Measurements from ENCODE around the gene P2RX6. TPM values are rescaled to one million over a fixed set of nuclear protein-coding genes. Genes with fewer than 3 reads are reported as not detected.

Gene P2RX6
- total RNA-seq, 1 donor: 3.5 TPM

DNA sequence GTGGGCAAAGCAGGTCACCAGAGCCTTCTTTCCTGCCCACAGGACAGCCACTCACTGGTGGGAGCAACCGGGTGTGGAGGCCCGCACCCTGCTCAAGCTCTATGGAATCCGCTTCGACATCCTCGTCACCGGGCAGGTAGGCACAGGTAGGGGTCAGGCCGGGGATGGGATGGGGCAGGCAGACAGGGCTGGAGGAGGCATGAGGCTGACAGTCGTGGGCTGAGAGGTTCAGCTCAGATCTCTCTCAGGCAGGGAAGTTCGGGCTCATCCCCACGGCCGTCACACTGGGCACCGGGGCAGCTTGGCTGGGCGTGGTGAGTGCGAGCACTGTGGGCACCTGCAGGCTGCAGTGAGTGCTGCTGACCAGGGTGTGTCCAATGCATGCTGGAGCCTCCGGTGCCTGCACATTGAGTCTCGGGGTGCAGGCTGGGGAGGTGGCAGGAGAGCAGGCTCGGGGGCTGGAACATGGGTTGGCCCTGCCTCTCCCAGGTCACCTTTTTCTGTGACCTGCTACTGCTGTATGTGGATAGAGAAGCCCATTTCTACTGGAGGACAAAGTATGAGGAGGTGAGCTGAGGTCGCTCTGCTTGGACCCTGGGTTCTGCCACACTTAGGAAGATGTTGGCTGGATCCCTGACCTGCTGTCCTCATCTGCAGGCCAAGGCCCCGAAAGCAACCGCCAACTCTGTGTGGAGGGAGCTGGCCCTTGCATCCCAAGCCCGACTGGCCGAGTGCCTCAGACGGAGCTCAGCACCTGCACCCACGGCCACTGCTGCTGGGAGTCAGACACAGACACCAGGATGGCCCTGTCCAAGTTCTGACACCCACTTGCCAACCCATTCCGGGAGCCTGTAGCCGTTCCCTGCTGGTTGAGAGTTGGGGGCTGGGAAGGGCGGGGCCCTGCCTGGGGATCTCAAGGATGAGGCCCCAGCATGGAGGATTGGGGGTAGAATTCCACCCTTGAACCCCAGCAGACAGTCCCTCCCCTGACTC, 11.1 kb downstream of the P2RX6 start:
- DNase-seq (ENCODE audit: low read depth): no peak
- H3K4me3 ChIP-seq (ENCODE audit: low read depth, low read length): no peak overlapping the region
- TF ChIP-seq, protein P1, sequence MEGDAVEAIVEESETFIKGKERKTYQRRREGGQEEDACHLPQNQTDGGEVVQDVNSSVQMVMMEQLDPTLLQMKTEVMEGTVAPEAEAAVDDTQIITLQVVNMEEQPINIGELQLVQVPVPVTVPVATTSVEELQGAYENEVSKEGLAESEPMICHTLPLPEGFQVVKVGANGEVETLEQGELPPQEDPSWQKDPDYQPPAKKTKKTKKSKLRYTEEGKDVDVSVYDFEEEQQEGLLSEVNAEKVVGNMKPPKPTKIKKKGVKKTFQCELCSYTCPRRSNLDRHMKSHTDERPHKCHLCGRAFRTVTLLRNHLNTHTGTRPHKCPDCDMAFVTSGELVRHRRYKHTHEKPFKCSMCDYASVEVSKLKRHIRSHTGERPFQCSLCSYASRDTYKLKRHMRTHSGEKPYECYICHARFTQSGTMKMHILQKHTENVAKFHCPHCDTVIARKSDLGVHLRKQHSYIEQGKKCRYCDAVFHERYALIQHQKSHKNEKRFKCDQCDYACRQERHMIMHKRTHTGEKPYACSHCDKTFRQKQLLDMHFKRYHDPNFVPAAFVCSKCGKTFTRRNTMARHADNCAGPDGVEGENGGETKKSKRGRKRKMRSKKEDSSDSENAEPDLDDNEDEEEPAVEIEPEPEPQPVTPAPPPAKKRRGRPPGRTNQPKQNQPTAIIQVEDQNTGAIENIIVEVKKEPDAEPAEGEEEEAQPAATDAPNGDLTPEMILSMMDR (IDR thresholded peaks at IDR 0.05; ENCODE audit: insufficient read depth, low read depth, low read length): no peak

DNA sequence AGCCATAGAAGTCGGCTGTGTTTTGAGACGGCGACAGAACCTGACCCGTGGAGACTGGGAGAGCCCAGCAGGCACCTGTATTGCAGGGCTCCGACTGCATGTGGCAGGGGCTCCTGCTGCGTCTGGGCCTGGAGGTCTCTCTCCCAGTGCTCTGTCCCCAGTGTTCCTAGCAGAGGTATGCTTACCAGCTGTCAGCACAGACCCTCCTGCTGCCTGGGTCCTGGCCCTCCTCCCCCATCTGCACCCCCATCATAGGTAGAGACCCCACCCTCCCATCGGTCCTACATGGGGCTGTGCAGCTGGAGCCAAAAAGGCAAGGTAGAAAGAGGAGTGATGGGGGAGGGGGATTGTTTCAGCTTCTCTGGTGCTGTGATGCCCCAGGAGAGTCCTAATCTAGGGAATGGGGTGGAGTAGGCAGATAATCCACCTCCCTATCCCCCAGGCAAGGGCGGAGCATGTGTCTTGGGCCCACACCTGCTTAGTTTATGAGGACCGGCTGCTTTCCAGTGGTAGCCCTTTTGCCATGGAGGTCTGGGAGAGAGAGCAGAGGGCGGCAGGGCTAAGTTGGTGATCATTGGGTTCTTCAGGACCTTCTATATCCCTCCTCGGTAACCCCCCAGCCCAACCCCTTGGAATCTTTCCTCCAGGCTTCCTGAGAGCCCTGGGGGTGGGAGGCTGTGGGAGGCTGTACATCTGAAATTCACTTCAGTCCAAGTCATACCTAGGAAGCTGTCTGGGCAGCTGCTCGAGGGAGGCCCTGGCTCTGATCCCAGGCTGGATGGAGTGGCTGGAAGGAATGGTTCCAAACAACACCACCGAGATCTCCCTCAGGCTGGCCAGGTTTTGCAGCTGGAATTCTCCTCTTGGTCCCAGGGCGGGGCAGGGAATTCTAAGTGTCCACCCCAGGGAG, 12.1 kb downstream of the P2RX6 start:
- DNase-seq (ENCODE audit: low read depth): peak; percentile 29
- H3K4me3 ChIP-seq (ENCODE audit: low read depth, low read length): no peak overlapping the region
- TF ChIP-seq, protein P1 (IDR thresholded peaks at IDR 0.05; ENCODE audit: insufficient read depth, low read depth, low read length): no peak

DNA sequence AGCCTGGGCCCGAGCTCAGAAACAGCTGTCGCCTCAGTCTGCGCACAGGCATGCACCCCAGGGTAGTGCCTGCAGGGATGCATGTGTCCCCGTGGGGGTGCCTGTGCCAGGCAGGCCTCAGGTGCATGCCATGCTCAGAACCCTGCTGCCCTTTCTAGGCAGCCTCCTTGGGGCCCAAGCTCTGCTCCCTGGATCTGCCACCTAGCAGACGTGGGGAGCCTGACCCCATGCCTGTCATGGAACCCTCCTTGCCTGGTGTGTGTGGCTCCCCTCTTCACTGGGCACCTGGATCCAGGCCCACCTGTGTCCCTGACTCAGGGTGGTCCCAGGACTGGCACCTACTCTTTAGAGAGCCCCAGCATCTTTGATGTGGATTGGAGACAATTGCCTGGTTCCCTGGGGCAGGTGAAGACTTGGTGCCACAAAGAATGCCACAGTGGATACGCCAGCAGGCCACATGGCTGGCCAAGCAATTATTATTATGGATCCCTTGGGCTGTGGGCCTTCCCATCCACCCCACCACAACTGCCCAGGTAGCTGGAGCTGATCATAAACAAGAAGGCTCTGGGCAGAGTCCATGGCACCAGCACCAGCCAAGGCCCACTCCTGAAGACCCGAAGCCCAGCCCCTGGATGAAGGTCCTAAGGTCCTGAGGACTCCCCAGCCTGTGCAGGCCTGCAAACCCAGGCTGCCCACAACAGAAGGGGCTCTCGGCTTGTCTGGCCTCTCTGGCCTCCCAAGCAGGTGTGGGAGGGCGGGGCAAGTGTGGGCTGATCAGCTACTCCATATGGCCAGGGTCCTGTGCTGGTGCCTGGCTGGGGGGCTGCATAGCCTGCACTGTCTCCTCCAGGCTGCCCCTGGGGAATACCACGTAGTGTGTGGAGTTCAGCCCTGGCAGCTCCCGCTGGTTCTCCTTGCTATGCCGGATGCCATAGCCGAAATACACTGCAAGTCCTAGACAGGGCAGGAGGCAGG, 13.6 kb downstream of the P2RX6 start:
- H3K4me3 ChIP-seq (ENCODE audit: low read depth, low read length): no peak overlapping the region
- TF ChIP-seq, protein P1 (IDR thresholded peaks at IDR 0.05; ENCODE audit: insufficient read depth, low read depth, low read length): no peak
- no peak for DNase-seq (ENCODE audit: low read depth)

DNA sequence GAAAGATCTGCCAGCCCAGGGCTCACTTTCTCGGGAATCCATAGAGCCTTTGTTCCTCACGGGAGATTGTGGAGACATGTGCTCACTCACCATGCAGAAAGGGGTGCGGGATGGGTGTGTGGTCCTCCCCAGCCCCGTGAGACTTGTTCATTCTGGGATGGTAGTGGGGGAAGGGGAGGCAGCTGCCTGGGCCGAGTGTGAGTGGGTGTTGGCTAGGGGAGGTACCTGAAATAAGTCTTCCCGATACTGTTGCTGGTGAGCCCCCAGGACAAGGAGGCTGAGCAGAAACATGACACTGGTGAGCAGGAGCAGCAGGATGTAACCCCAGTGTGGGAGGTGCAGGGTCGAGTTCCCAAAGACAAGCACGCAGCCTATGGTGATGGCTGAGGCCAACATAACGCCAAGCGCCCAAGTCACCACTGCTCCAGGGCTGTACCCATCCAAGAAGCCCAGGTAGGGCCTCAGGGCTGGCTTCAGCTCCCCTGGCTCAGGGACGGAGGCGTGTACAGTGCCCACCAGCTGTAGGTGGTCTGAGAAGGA, 14.6 kb downstream of the P2RX6 start:
- H3K4me3 ChIP-seq (ENCODE audit: low read depth, low read length): no peak overlapping the region
- TF ChIP-seq, protein P1 (IDR thresholded peaks at IDR 0.05; ENCODE audit: insufficient read depth, low read depth, low read length): no peak
- DNase-seq (ENCODE audit: low read depth): no peak

DNA sequence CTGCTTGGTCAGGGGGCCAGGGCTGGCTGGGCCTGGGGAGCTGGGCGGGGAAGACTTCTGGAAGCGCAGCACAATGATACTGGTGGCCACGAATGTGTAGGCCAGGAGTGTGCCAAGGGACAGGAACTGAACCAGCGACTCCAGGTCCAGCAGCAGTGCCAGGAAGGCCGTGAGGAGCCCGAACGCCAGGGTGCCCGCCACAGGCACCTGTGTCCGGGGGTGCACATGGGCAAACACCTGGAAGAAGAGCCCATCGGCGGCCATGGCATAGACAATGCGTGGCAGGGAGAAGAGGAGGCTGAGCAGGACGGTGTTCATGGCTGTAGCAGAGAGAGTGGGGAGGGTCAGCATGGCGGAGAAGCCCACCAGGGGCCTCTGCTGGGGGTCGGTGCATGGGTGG, 15.1 kb downstream of the P2RX6 start:
- DNase-seq (ENCODE audit: low read depth): no peak
- H3K4me3 ChIP-seq (ENCODE audit: low read depth, low read length): no peak overlapping the region
- TF ChIP-seq, protein P1 (IDR thresholded peaks at IDR 0.05; ENCODE audit: insufficient read depth, low read depth, low read length): no peak

Data from fibroblast of villous mesenchyme (primary cell).